ENCODE data around the gene KCNJ10.

DNA sequence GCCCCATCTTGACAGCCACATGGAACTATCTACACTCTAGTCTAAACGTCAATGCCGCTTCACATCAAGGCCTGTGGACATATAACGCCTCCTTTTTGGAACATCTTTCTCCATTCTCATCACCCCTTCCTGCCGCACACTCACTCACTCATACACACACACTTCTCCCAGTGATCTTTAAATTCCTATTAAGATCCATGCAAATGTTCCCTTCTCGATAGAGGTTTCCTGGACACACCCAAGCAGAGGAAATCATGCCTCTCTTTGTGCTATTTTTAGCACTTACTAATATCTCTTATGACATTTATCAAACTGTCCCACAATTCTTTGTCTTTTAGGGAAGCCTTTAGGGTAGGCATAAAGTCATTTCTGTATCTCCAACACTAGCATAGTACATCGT lies 87.7 kb downstream of the KCNJ10 start:
- TF ChIP-seq, protein P1, sequence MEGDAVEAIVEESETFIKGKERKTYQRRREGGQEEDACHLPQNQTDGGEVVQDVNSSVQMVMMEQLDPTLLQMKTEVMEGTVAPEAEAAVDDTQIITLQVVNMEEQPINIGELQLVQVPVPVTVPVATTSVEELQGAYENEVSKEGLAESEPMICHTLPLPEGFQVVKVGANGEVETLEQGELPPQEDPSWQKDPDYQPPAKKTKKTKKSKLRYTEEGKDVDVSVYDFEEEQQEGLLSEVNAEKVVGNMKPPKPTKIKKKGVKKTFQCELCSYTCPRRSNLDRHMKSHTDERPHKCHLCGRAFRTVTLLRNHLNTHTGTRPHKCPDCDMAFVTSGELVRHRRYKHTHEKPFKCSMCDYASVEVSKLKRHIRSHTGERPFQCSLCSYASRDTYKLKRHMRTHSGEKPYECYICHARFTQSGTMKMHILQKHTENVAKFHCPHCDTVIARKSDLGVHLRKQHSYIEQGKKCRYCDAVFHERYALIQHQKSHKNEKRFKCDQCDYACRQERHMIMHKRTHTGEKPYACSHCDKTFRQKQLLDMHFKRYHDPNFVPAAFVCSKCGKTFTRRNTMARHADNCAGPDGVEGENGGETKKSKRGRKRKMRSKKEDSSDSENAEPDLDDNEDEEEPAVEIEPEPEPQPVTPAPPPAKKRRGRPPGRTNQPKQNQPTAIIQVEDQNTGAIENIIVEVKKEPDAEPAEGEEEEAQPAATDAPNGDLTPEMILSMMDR (IDR thresholded peaks at IDR 0.05): no peak
- no peak for TF ChIP-seq POLR2A (IDR thresholded peaks at IDR 0.05)
